HEK293 (cell line): Measurements from ENCODE around the gene STX10.

Source experiments
- KLF17 ChIP-seq: fragments of 450-650 bp; formaldehyde crosslinking; IDR thresholded peaks from 2 replicates; pipeline ENCODE4 v1.5.1; 2016; ENCODE audit warnings: missing biosample characterization, missing genetic modification characterization
- MZF1 ChIP-seq: fragments of 450-650 bp; formaldehyde crosslinking; IDR thresholded peaks from 2 replicates; pipeline ENCODE4 v1.5.1; 2017; ENCODE audit warnings: missing biosample characterization, missing genetic modification characterization, borderline replicate concordance
- OSR2 ChIP-seq: fragments of 450-650 bp; formaldehyde crosslinking; IDR thresholded peaks from 2 replicates; pipeline ENCODE4 v1.5.1; 2016; ENCODE audit warnings: missing biosample characterization, missing genetic modification characterization
- SP7 ChIP-seq: fragments of 450-650 bp; formaldehyde crosslinking; IDR thresholded peaks from 2 replicates; pipeline ENCODE4 v1.5.1; 2016; ENCODE audit warnings: missing biosample characterization, missing genetic modification characterization
- ZBTB11 ChIP-seq: fragments of 450-650 bp; formaldehyde crosslinking; conservative IDR thresholded peaks from 2 replicates; pipeline ENCODE4 v1.5.1; 2016; ENCODE audit warnings: low read depth, missing biosample characterization, missing genetic modification characterization
- ZBTB20 ChIP-seq: fragments of 450-650 bp; formaldehyde crosslinking; IDR thresholded peaks from 2 replicates; pipeline ENCODE4 v1.5.1; 2016; ENCODE audit warnings: missing biosample characterization, missing genetic modification characterization
- ZBTB21 ChIP-seq: fragments of 450-650 bp; formaldehyde crosslinking; IDR thresholded peaks from 2 replicates; pipeline ENCODE4 v1.5.1; 2017; ENCODE audit warnings: missing biosample characterization, missing genetic modification characterization
- ZFP3 ChIP-seq: fragments of 450-650 bp; formaldehyde crosslinking; IDR thresholded peaks from 2 replicates; pipeline ENCODE4 v1.5.1; 2016; ENCODE audit warnings: low read depth, missing biosample characterization, missing genetic modification characterization
- ZFP37 ChIP-seq: fragments of 450-650 bp; formaldehyde crosslinking; IDR thresholded peaks from 2 replicates; pipeline ENCODE4 v1.5.1; 2016; ENCODE audit warnings: missing biosample characterization, missing genetic modification characterization
- ZNF239 ChIP-seq: fragments of 450-650 bp; formaldehyde crosslinking; IDR thresholded peaks from 2 replicates; pipeline ENCODE4 v1.5.1; 2016; ENCODE audit warnings: missing biosample characterization, missing genetic modification characterization
- ZNF266 ChIP-seq: fragments of 450-650 bp; formaldehyde crosslinking; IDR thresholded peaks from 2 replicates; pipeline ENCODE4 v1.5.1; 2016; ENCODE audit warnings: missing biosample characterization, missing genetic modification characterization, low read depth
- ZNF280D ChIP-seq: fragments of 450-650 bp; formaldehyde crosslinking; IDR thresholded peaks from 2 replicates; pipeline ENCODE4 v1.5.1; 2016; ENCODE audit warnings: missing biosample characterization, missing genetic modification characterization
- ZNF292 ChIP-seq: fragments of 450-650 bp; formaldehyde crosslinking; IDR thresholded peaks from 2 replicates; pipeline ENCODE4 v1.5.1; 2016; ENCODE audit warnings: low read depth, missing biosample characterization, missing genetic modification characterization, borderline replicate concordance
- ZNF341 ChIP-seq: fragments of 450-650 bp; formaldehyde crosslinking; IDR thresholded peaks from 2 replicates; pipeline ENCODE4; 2016; ENCODE audit warnings: low read depth, missing biosample characterization, missing genetic modification characterization
- ZNF394 ChIP-seq: fragments of 450-650 bp; formaldehyde crosslinking; IDR thresholded peaks from 2 replicates; pipeline ENCODE4 v1.5.1; 2016; ENCODE audit warnings: missing biosample characterization, missing genetic modification characterization, mild to moderate bottlenecking, moderate library complexity, borderline replicate concordance
- ZNF518A ChIP-seq: fragments of 450-650 bp; formaldehyde crosslinking; conservative IDR thresholded peaks from 2 replicates; pipeline ENCODE4 v1.5.1; 2016; ENCODE audit warnings: low read depth, missing biosample characterization, missing genetic modification characterization
- ZNF555 ChIP-seq: fragments of 450-650 bp; formaldehyde crosslinking; conservative IDR thresholded peaks from 2 replicates; pipeline ENCODE4 v1.5.1; 2017; ENCODE audit warnings: missing biosample characterization, mild to moderate bottlenecking, missing genetic modification characterization, inconsistent platforms
- ZNF561 ChIP-seq: fragments of 450-650 bp; IDR thresholded peaks from 2 replicates; pipeline ENCODE4 v1.5.1; 2018; ENCODE audit warnings: missing biosample characterization, missing genetic modification characterization, borderline replicate concordance
- ZNF585B ChIP-seq: fragments of 450-650 bp; formaldehyde crosslinking; IDR thresholded peaks from 2 replicates; pipeline ENCODE4 v1.5.1; 2016; ENCODE audit warnings: missing biosample characterization, missing genetic modification characterization
- ZNF677 ChIP-seq: fragments of 450-650 bp; IDR thresholded peaks from 2 replicates; pipeline ENCODE4 v1.5.0; 2018; ENCODE audit warnings: missing biosample characterization, mild to moderate bottlenecking, missing genetic modification characterization, moderate library complexity
- TF ChIP-seq, protein P1 (sequence below): fragments of 450-650 bp; formaldehyde crosslinking; IDR thresholded peaks from 2 replicates; pipeline ENCODE4 v1.5.1; 2017; ENCODE audit warnings: missing biosample characterization, missing genetic modification characterization
- TF ChIP-seq, protein P2 (sequence below): fragments of 450-650 bp; IDR thresholded peaks from 2 replicates; pipeline ENCODE4 v1.5.1; 2018; ENCODE audit warnings: missing biosample characterization, mild to moderate bottlenecking, missing genetic modification characterization

The STX10 gene

DNA sequence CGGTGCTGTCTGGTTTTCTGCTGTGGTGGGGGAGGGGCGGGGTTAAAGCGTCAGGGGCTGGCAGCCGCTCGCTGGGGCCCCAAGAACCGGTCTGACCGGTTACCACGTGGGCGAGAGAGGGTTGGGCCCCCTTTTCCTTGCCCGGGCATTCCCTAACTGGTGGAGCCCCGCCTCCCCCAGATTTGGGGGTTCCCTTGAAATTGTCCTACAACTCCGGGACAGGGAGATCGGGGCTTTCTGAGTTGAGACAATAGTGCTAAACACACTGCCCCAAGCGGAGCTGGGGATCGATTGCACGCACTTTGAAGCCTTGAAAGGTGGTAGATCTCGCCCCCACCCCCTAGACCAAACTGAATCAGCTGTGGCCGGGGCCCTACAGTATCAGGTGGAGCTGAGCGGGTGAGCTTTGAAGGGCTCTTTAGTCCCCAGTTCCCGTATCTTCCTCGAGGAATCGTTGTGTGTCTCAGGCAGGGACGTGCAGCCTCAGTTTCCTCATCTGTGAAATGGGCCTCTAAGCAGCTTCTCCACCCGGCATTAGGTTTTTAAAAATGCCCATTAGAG lies 4.8 kb upstream of the STX10 start (continued):
- TF ChIP-seq ZBTB11 (tag by site-specific recombination) (no peak), MZF1 (tag by site-specific recombination) (0 out of 2 replicates have a peak, but pooled peaks have one; percentile 31), ZNF266 (tag by site-specific recombination) (no peak), ZNF555 (tag by site-specific recombination) (no peak), OSR2 (no peak), ZNF518A (tag by site-specific recombination) (no peak), ZFP3 (tag by site-specific recombination) (no peak), ZNF280D (no peak), ZNF341 (tag by site-specific recombination) (no peak), ZNF292 (tag by site-specific recombination) (no peak), ZNF239 (tag by site-specific recombination) (no peak), ZNF394 (tag by site-specific recombination) (peak; percentile 63; the same call in 1 of the 2 replicates), ZFP37 (tag by site-specific recombination) (no peak), ZBTB20 (tag by site-specific recombination) (peak; percentile 78; the same call in 1 of the 2 replicates), ZBTB21 (tag by site-specific recombination) (0 out of 2 replicates have a peak, but pooled peaks have one; percentile 10), ZNF677 (tag by site-specific recombination) (no peak), SP7 (tag by site-specific recombination) (peak; percentile 33), ZNF561 (tag by site-specific recombination) (no peak), KLF17 (no peak), ZNF585B (no peak)
- TF ChIP-seq, protein P1, sequence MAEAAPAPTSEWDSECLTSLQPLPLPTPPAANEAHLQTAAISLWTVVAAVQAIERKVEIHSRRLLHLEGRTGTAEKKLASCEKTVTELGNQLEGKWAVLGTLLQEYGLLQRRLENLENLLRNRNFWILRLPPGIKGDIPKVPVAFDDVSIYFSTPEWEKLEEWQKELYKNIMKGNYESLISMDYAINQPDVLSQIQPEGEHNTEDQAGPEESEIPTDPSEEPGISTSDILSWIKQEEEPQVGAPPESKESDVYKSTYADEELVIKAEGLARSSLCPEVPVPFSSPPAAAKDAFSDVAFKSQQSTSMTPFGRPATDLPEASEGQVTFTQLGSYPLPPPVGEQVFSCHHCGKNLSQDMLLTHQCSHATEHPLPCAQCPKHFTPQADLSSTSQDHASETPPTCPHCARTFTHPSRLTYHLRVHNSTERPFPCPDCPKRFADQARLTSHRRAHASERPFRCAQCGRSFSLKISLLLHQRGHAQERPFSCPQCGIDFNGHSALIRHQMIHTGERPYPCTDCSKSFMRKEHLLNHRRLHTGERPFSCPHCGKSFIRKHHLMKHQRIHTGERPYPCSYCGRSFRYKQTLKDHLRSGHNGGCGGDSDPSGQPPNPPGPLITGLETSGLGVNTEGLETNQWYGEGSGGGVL (tag by site-specific recombination), result no peak
- TF ChIP-seq, protein P2, sequence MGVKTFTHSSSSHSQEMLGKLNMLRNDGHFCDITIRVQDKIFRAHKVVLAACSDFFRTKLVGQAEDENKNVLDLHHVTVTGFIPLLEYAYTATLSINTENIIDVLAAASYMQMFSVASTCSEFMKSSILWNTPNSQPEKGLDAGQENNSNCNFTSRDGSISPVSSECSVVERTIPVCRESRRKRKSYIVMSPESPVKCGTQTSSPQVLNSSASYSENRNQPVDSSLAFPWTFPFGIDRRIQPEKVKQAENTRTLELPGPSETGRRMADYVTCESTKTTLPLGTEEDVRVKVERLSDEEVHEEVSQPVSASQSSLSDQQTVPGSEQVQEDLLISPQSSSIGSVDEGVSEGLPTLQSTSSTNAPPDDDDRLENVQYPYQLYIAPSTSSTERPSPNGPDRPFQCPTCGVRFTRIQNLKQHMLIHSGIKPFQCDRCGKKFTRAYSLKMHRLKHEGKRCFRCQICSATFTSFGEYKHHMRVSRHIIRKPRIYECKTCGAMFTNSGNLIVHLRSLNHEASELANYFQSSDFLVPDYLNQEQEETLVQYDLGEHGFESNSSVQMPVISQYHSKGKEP (tag by site-specific recombination), result no peak
